ENCODE measurements around the gene MCTP1.
A peak's percentile ranks its signal among the peaks of the same experiment; 100 is the strongest.

Gene MCTP1

DNA sequence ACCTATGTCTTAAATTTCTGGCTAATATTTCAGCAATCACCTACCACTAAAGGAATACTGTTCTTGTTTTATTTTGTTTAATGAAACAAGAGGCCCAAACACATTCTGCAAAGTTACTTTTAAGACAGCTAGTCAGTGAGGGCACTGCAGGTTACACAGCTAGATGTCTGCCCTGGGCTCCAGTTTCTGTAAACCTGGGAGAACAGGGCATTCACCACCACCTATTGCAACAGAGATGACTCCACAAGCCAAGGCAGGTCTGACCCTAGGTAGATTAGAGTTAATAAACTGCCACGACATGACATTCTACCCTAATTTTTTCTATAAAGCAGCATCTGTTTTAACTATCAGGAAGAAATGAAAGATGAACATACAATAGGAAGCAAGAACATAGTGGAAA is 575.6 kb downstream of the MCTP1 start:
- Mint-ChIP-seq H3K27me3 (no peaks in the 10 kb centered on the region), H3K4me3 (no peak overlapping the region), H3K36me3 (peaks cover 18 to 29% of the 10 kb centered on the region in 2 donors), H3K4me1 (peaks cover 0 to 2% of the 10 kb centered on the region in 2 donors), H3K27ac (no peak overlapping the region), H3K9me3 (no peaks in the 10 kb centered on the region)
- DNase-seq (no peak), ATAC-seq (replicated peaks) (no peak)

- no peak for DNase-seq
- peaks cover 2 to 8% of the 10 kb centered on the region in 2 donors for H3K4me1 Mint-ChIP-seq
- H3K36me3 Mint-ChIP-seq = peaks cover 9 to 20% of the 10 kb centered on the region in 2 donors
- H3K4me3 Mint-ChIP-seq = no peak overlapping the region
- no peak for ATAC-seq (replicated peaks)
- H3K9me3 Mint-ChIP-seq = no peaks in the 10 kb centered on the region
- no peak overlapping the region for H3K27ac Mint-ChIP-seq
- H3K27me3 Mint-ChIP-seq = no peaks in the 10 kb centered on the region
These were observed 577.5 kb downstream of the MCTP1 start for GRCh38 chr5:94707359-94707758.

GRCh38 chr5:94705427-94705826 is 579.5 kb downstream of the MCTP1 start:
- Mint-ChIP-seq H3K27ac (no peak overlapping the region), H3K4me1 (peaks cover 6 to 14% of the 10 kb centered on the region in 2 donors), H3K4me3 (no peak overlapping the region), H3K27me3 (no peaks in the 10 kb centered on the region), H3K9me3 (no peaks in the 10 kb centered on the region), H3K36me3 (peaks cover 5 to 16% of the 10 kb centered on the region in 2 donors)
- DNase-seq (no peak), ATAC-seq (replicated peaks) (no peak)

- H3K27ac Mint-ChIP-seq = no peak overlapping the region
These were observed 582.2 kb downstream of the MCTP1 start for GRCh38 chr5:94702729-94703128.

DNA sequence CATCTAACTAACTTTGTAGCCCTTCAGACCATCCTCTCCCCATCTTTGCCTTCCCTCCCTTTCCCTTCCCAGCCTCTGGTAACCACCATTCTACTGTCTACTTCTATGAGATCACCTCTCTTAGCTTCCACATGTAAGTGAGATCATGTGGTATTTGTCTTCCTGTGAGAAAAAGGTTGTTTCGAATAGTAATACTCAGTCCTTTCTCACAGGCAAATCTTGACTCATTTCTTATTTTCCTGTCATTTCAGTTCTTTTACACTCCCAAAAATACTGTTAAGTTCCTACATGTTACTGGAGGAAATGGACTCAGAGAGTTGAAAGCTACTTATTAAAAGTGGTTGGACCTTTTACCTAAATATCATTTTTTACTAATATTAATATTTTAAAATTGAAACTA is 584.3 kb downstream of the MCTP1 start:
- Mint-ChIP-seq H3K27ac (no peak overlapping the region), H3K4me1 (peaks cover 5 to 14% of the 10 kb centered on the region in 2 donors), H3K27me3 (no peaks in the 10 kb centered on the region), H3K36me3 (peaks cover 2 to 3% of the 10 kb centered on the region in 2 donors), H3K9me3 (no peaks in the 10 kb centered on the region), H3K4me3 (no peak overlapping the region)
- ATAC-seq (replicated peaks) = no peak
- no peak for DNase-seq

More at GRCh38 chr5:94702729-94703128, 582.2 kb downstream of the MCTP1 start:
- H3K4me3 Mint-ChIP-seq = no peak overlapping the region
- no peaks in the 10 kb centered on the region for H3K27me3 Mint-ChIP-seq
- ATAC-seq (replicated peaks) = peak; percentile 84 to 90
- peaks cover 7 to 14% of the 10 kb centered on the region in 2 donors for H3K4me1 Mint-ChIP-seq
- peaks cover 2 to 6% of the 10 kb centered on the region in 2 donors for H3K36me3 Mint-ChIP-seq
- no peaks in the 10 kb centered on the region for H3K9me3 Mint-ChIP-seq
- DNase-seq = no peak

GRCh38 chr5:94699562-94699961 is 585.3 kb downstream of the MCTP1 start:
- peaks cover 5 to 14% of the 10 kb centered on the region in 2 donors for H3K4me1 Mint-ChIP-seq
- no peaks in the 10 kb centered on the region for H3K9me3 Mint-ChIP-seq
- no peaks in the 10 kb centered on the region for H3K27me3 Mint-ChIP-seq
- DNase-seq (no peak), ATAC-seq (replicated peaks) (no peak)
- no peak overlapping the region for H3K27ac Mint-ChIP-seq
- no peak overlapping the region for H3K4me3 Mint-ChIP-seq
- H3K36me3 Mint-ChIP-seq = peaks cover 2 to 3% of the 10 kb centered on the region in 2 donors

DNA sequence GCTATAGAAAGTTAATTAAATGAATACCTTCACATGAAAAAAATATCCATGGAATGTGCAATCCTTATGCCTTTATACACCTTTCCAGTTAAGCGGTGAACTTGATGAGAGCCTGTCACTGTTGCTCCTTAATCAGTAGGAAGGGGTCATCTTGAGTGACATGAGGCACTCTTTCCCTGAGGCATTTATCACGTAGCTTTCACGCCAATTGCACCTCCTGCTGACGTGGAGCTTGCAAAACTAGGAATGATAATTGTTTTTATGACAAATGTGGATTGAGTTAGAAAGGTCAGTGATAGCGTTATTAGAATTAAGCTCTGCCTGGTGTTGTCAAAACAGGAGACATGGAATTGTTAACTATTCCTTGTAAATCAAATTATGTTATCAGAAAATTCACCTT is 586.7 kb downstream of the MCTP1 start:
- H3K4me3 Mint-ChIP-seq = no peak overlapping the region
- peaks cover 2 to 3% of the 10 kb centered on the region in 2 donors for H3K36me3 Mint-ChIP-seq
- H3K27ac Mint-ChIP-seq = no peak overlapping the region
- no peaks in the 10 kb centered on the region for H3K9me3 Mint-ChIP-seq
- ATAC-seq (replicated peaks) (no peak), DNase-seq (no peak)
- no peaks in the 10 kb centered on the region for H3K27me3 Mint-ChIP-seq
- H3K4me1 Mint-ChIP-seq = peaks cover 5 to 14% of the 10 kb centered on the region in 2 donors

DNA sequence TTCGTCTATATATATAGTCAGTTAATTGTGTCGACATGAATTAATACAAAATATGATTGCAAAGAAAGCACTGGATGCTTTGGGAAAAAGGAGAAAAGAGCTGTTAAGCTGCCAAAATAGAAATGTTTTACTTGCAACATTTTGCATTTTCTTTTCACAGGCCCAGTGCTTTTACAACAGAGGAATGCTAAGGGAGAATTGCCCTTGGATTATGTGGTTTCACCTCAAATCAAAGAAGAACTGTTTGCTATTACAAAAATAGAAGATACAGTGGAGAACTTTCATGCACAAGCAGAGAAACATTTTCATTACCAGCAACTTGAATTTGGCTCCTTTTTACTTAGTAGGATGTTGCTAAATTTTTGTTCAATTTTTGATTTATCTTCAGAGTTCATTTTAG is 590.2 kb downstream of the MCTP1 start:
- peaks cover 0 to 6% of the 10 kb centered on the region in 2 donors for H3K36me3 Mint-ChIP-seq
- no peaks in the 10 kb centered on the region for H3K27me3 Mint-ChIP-seq
- ATAC-seq (replicated peaks) (no peak), DNase-seq (no peak)
- H3K27ac Mint-ChIP-seq = no peak overlapping the region
- no peaks in the 10 kb centered on the region for H3K4me1 Mint-ChIP-seq
- H3K4me3 Mint-ChIP-seq = no peak overlapping the region
- H3K9me3 Mint-ChIP-seq = no peaks in the 10 kb centered on the region

DNA sequence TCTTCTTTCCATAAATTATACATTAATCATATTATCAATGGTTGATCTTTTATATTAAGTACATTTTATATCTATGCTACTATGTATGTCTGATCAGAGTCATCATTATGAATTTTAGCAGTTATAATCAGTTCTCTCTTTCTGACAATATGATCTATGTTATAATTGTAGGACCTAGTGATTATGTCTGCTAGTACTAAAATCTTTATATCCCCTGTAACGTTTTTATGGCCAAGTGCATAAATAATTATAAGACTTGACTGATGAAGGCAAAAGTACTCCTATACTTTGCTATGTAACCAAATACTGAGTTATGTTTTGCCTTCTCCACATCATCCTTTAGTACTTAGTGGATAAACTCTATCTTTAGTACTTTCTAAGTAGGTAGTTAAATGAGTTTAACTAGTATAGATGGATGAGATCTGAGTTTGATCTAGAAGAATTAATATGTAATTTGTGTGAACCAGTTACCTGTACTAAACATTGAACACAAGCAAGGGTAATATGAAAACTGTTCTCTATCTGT is 591.0 kb downstream of the MCTP1 start:
- no peaks in the 10 kb centered on the region for H3K9me3 Mint-ChIP-seq
- no peak overlapping the region for H3K4me3 Mint-ChIP-seq
- peaks cover 0 to 7% of the 10 kb centered on the region in 2 donors for H3K36me3 Mint-ChIP-seq
- DNase-seq (no peak), ATAC-seq (replicated peaks) (no peak)
- H3K27me3 Mint-ChIP-seq = no peaks in the 10 kb centered on the region
- no peaks in the 10 kb centered on the region for H3K4me1 Mint-ChIP-seq
- H3K27ac Mint-ChIP-seq = no peak overlapping the region

DNA sequence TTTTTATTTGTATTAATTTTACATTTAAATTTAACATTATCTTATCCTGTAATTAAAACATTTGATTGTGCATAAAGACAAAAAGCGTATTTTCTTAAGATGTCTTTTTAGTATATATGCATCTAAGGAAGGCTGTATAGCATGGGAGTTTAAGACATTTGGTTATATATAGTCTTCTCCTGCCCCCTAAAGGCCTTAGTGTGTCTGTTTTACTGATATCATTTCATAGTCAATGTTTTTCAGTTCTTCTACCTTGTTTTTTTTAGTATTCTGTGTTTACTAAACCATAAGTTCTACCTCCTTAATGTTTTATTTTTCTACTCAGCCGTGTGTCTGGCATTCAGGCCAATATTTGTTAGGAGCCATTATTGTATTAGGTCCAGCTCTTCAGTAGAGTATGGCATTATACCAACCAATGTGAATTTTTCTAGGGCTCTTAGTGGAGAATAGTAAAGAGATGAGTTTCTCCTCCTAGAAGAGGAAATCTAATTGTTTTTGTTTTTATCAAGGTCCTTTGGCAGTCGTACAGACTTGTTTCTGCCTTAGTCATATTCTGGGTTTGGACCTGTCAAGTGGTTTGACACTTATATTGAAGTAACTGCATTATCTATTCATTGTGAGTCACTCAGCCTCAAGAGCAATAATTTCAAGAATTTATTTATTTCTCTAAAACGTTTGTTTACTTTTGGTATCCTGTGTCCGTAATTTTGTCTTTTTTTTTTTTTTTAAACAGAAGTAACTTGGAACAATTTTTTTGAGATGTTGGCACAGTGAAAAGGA is 591.7 kb downstream of the MCTP1 start:
- no peaks in the 10 kb centered on the region for H3K27me3 Mint-ChIP-seq
- H3K4me3 Mint-ChIP-seq = no peak overlapping the region
- DNase-seq (no peak), ATAC-seq (replicated peaks) (peak; percentile 41 to 67)
- no peaks in the 10 kb centered on the region for H3K9me3 Mint-ChIP-seq
- H3K27ac Mint-ChIP-seq = peak overlapping the region; percentile 9
- peaks cover 0 to 7% of the 10 kb centered on the region in 2 donors for H3K36me3 Mint-ChIP-seq
- no peaks in the 10 kb centered on the region for H3K4me1 Mint-ChIP-seq

DNA sequence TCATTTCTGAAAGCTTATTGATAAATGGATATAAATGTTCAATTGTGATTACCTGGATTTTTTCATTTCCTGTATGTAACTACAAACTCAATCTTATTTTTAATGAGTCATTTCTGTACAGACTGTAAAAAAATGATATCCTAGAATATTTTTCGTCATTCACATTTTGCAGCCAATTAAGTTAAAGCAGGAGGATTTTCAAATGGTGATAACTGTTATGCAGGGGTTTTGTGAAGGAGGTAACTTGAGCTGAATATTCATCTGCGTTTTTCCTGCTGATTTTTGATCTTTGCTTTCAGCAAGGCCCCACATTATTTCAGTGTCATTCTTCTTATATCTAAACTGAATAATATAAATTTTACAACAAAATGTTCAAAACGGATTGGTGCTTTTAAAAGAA is 592.3 kb downstream of the MCTP1 start:
- no peak overlapping the region for H3K4me3 Mint-ChIP-seq
- no peaks in the 10 kb centered on the region for H3K4me1 Mint-ChIP-seq
- H3K36me3 Mint-ChIP-seq = peaks cover 0 to 8% of the 10 kb centered on the region in 2 donors
- no peaks in the 10 kb centered on the region for H3K9me3 Mint-ChIP-seq
- DNase-seq = no peak
- H3K27me3 Mint-ChIP-seq = no peaks in the 10 kb centered on the region
- no peak overlapping the region for H3K27ac Mint-ChIP-seq
- ATAC-seq (replicated peaks) = no peak

DNA sequence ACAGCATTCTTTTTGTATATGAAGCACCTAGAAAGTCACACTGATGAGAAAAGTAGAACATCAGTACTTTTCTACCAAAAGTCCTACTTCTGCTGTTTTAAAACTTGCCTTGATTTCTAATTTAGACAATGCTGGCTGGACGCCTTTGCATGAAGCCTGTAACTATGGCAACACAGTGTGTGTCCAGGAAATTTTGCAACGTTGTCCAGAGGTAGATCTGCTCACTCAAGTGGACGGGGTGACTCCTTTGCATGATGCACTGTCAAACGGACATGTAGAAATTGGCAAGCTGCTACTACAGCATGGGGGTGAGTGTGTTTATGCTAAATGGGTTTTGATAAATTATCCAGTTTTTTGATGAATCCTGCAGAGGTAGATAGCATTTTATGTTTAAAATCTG is 592.9 kb downstream of the MCTP1 start:
- H3K36me3 Mint-ChIP-seq = peaks cover 3 to 11% of the 10 kb centered on the region in 2 donors
- no peak overlapping the region for H3K27ac Mint-ChIP-seq
- no peaks in the 10 kb centered on the region for H3K9me3 Mint-ChIP-seq
- DNase-seq (no peak), ATAC-seq (replicated peaks) (no peak)
- no peaks in the 10 kb centered on the region for H3K27me3 Mint-ChIP-seq
- no peak overlapping the region for H3K4me3 Mint-ChIP-seq
- no peaks in the 10 kb centered on the region for H3K4me1 Mint-ChIP-seq

DNA sequence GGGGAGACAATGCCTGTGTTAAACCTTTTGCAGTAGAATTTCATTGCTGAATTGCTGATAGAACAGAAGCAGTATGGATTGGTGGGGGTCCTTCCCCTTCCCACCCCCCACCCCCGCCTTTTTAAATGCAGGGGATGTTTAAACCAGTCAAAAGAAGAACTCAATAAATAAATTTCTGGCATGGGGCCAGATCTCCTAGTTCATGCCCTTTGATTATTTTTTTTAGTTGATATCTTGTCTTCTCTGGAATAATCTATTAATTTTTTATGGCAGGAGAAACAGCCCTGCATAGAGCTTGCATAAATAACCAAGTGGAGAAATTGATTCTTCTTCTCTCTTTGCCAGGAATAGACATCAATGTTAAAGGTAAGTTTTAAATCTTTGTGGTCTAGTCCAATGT is 593.6 kb downstream of the MCTP1 start:
- H3K27ac Mint-ChIP-seq = no peak overlapping the region
- no peak overlapping the region for H3K4me3 Mint-ChIP-seq
- no peaks in the 10 kb centered on the region for H3K27me3 Mint-ChIP-seq
- ATAC-seq (replicated peaks) (no peak), DNase-seq (no peak)
- H3K4me1 Mint-ChIP-seq = no peaks in the 10 kb centered on the region
- H3K36me3 Mint-ChIP-seq = peaks cover 3 to 11% of the 10 kb centered on the region in 2 donors
- H3K9me3 Mint-ChIP-seq = no peaks in the 10 kb centered on the region

- H3K27ac Mint-ChIP-seq = no peak overlapping the region
- H3K4me3 Mint-ChIP-seq = no peak overlapping the region
- peaks cover 3 to 14% of the 10 kb centered on the region in 2 donors for H3K36me3 Mint-ChIP-seq
- H3K9me3 Mint-ChIP-seq = no peaks in the 10 kb centered on the region
- H3K27me3 Mint-ChIP-seq = no peaks in the 10 kb centered on the region
- H3K4me1 Mint-ChIP-seq = no peaks in the 10 kb centered on the region
- DNase-seq = no peak
- no peak for ATAC-seq (replicated peaks)
These were observed 594.1 kb downstream of the MCTP1 start for GRCh38 chr5:94690778-94691177.

- Mint-ChIP-seq H3K27ac (no peak overlapping the region), H3K4me3 (no peak overlapping the region), H3K4me1 (no peaks in the 10 kb centered on the region), H3K9me3 (no peaks in the 10 kb centered on the region), H3K36me3 (peaks cover 3 to 16% of the 10 kb centered on the region in 2 donors), H3K27me3 (no peaks in the 10 kb centered on the region)
- no peak for DNase-seq
- no peak for ATAC-seq (replicated peaks)
These were observed 595.0 kb downstream of the MCTP1 start for GRCh38 chr5:94689908-94690307.
